ENCODE measurements around the gene TIAM2. TPM values are rescaled to one million over a fixed set of nuclear protein-coding genes. Genes with fewer than 3 reads are reported as not detected.

The TIAM2 gene
- total and polyA plus RNA-seq, 2 donors (not counting 3 experiments of a cell fraction or from before 2014, with no cell fraction given), result 9.6 to 18.5 TPM

DNA sequence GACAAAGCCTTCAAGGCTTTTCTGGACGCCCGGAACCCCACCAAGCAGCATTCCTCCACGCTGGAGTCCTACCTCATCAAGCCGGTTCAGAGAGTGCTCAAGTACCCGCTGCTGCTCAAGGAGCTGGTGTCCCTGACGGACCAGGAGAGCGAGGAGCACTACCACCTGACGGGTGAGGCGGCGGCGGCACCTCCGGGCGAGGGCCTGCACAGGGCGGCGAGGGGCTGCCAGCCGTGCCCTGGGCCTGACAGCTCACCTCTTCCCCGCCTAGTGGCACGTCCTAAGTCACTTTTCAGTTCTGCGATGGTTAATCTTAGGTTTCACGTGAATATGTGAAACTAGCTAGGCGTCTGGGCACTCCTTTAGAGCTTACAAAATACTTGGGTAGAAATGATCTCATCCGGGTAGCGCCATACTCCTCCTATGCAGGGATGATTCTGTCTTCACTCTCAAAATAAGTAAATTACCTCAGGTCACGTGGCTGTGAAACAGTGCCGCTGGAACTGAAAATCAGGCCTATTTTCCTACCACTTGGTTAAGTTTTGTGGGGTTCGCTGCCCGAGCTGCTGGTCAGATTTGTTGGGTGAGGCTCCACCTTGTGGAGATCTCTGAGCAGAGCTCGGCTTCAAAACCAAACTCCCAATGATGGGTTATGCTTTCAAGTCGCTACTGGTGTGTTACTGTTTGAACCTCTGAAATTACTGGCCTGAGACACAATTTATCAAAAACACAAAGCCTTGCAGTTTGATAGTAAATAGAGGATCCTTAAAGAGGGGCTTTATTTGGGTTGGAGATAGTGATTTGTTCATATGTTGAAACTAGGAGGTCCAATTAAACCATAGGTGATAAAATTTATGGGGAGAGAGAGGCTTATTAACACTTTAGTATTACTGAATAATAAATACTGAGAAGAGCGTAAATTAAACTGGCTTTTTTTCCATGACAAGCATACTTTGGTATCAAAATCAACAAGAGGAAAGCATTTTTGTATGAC, 253.2 kb downstream of the TIAM2 start:
- no peaks in the 10 kb centered on the region for H4K20me1 ChIP-seq (replicated peaks; ENCODE audit: control insufficient read depth, extremely low read depth, insufficient read depth, low read length)
- H3K27ac ChIP-seq (ENCODE audit: insufficient read depth, low read depth, low read length), result no peak overlapping the region
- peak; percentile 75 for DNase-seq (ENCODE audit: low read depth, low spot score)
- peaks cover 7 to 8% of the 10 kb centered on the region in 2 experiments for H3K36me3 ChIP-seq (ENCODE audit: control insufficient read depth in 2 of 2, extremely low read depth in 1 of 2, insufficient read depth in 2 of 2, low read length in 2 of 2)
- BruUV-seq (replicated peaks), result no TSS peak
- dilution Hi-C loops (cut with MboI; ENCODE audit: extremely low pct_ligation_motif_present, low sequenced_read_pairs), result no loop called here
- H3K4me2 ChIP-seq (ENCODE audit: insufficient read depth, low read length), result no peak overlapping the region
- no peak overlapping the region for H3K9ac ChIP-seq (replicated peaks; ENCODE audit: extremely low read depth, insufficient read depth, low read length)
- no peaks in the 10 kb centered on the region for H3K9me1 ChIP-seq (replicated peaks; ENCODE audit: control insufficient read depth, extremely low read depth, insufficient read depth, low read length)
- no peaks in the 10 kb centered on the region for H3K9me3 ChIP-seq (replicated peaks; ENCODE audit: control insufficient read depth, insufficient read depth, low read length)
- CTCF ChIA-PET, result interaction anchor here (0.7 to 9.5 kb wide), 45 partner anchors 10 to 573 kb away, joined by 3 to 292 read pairs (median 5); no protein-coding TSS in a partner anchor
- FAIRE-seq, result peak; percentile 90
- H3K4me1 ChIP-seq (ENCODE audit: control insufficient read depth, extremely low read depth, insufficient read depth, low read length), result no peaks in the 10 kb centered on the region
- H3K27me3 ChIP-seq (ENCODE audit: control insufficient read depth in 2 of 2, insufficient read depth in 2 of 2, low read length in 2 of 2), result no peaks in the 10 kb centered on the region
- H2AFZ ChIP-seq (ENCODE audit: low read depth, low read length), result no peak overlapping the region
- H3K79me2 ChIP-seq (ENCODE audit: control insufficient read depth, insufficient read depth, low read length), result no peaks in the 10 kb centered on the region
- intact Hi-C loops (cut with micrococcal nuclease), result loop anchor here (1.0 to 5.0 kb wide), 7 partner anchors 47 to 573 kb away; partner anchors contain the start of gene TIAM2
- TF ChIP-seq MYC (IDR thresholded peaks at IDR 0.05; ENCODE audit: low read depth, low read length) (no peak), CTCF (IDR thresholded peaks at IDR 0.05; ENCODE audit: extremely low read depth in 1 of 2, insufficient read depth in 1 of 2, low read depth in 1 of 2, low read length in 2 of 2) (peak; percentile 71 to 74)
- H3K4me3 ChIP-seq (replicated peaks in 1 of 3; ENCODE audit: insufficient read depth in 1 of 3, low read depth in 1 of 3, low read length in 3 of 3), result no peak overlapping the region
- POLR2A ChIA-PET, result no interaction called here

Data from endothelial cell of umbilical vein (primary cell).